ENCODE measurements around the gene NT5C3B.
"Not testable (repeated sequence)": the region's sequence is repeated elsewhere in the genome, so short reads cannot be mapped to it uniquely, and the experiment has no call there.

GRCh38 chr17:41776262-41776900 lies 59.7 kb downstream of the NT5C3B start:
- TF ChIP-seq CTCF, POLR2AphosphoS5 (IDR thresholded peaks at IDR 0.05): not testable (repeated sequence)

All from upper lobe of left lung (tissue), 4 donors.